Bladder microvascular endothelial cell (primary cell): ENCODE results near the gene CDKN2AIP. TPM values are rescaled to one million over a fixed set of nuclear protein-coding genes. Genes with fewer than 3 reads are reported as not detected.

ENCODE experiments used
- total RNA-seq: library from RNA; depleted of rRNA; stranded (reverse); fragments of >200 nt; gene quantifications from 2 replicates; pipeline ENCODE4 v1.2.3, GENCODE V29; 2014

CDKN2AIP gene
- total RNA-seq = 12.1 and 13.8 TPM in 2 replicates

DNA sequence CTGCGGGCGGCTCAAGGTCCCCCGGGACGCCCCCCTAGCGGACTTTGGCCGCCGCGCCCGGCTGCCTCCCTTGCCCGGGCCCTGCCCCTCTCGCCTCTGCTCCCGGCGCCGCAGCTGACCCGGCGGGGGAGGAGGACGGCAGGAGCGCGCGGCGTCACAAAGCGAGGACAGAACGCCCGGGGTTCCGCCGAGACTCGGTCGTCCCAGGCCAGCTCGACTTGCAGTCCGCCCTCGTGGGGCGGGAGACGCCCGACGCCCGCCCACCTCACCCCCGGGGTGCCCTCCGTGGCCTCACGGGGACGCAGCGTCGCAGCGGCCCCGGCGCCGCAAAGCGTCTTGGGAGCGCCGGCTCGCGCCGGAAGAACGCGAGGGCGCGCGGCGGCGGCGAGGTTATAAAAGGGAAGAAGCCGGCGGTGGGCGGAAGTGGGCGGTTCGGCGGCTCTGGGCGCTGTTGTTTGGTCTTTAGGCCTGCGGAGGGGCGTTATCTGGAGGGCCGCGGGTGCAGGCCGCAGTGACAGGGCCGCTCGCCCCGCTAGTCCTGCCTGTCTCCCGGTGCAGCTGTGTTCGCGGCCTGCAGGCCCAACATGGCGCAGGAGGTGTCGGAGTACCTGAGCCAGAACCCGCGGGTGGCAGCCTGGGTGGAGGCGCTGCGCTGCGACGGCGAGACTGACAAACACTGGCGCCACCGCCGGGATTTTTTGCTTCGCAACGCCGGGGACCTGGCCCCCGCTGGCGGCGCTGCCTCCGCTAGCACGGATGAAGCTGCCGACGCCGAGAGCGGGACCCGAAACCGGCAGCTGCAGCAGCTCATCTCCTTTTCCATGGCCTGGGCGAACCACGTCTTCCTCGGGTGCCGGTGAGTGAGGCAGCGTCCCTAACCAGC is at the start of gene CDKN2AIP:
CDKN2AIP (plus strand) TSS at position 423 of the 883 bp plus-strand sequence; CDS start at position 585, 162 bp downstream.

Other genes with a start within 250 kb of the CDKN2AIP start
- gene CLDN22, start 124.4 kb upstream of the CDKN2AIP start, total RNA-seq = not detected in 2 replicates
- not detected in 2 replicates for gene CLDN24, start 122.2 kb upstream of the CDKN2AIP start, total RNA-seq
- 5.0 and 6.5 TPM in 2 replicates for gene ING2, start 60.4 kb downstream of the CDKN2AIP start, total RNA-seq
- 9.4 and 11.6 TPM in 2 replicates for gene RWDD4, start 214.5 kb downstream of the CDKN2AIP start, total RNA-seq
- gene TRAPPC11, start 214.7 kb downstream of the CDKN2AIP start, total RNA-seq = 25.3 and 41.5 TPM in 2 replicates